Measurements from ENCODE around the gene GNAZ. TPM values are rescaled to one million over a fixed set of nuclear protein-coding genes. Genes with fewer than 3 reads are reported as not detected.

The GNAZ gene
- total RNA-seq, 4 donors from 2014 or later = 2.7 to 14.7 (median 7.8) TPM

- Histone ChIP-seq H3K9me3 (no peaks in the 10 kb centered on the region), H3K27me3 (no peaks in the 10 kb centered on the region), H3K4me3 (no peak overlapping the region), H3K4me1 (peaks cover 10 to 12% (median 11%) of the 10 kb centered on the region in 4 donors), H3K27ac (no peak overlapping the region), H3K36me3 (no peaks in the 10 kb centered on the region)
- no peak for DNase-seq
- intact Hi-C loops (cut with DNase I; ENCODE audit: low total_unique reads) (loop anchor here (1.0 kb wide), 1 partner anchor 39 kb away; no protein-coding TSS in a partner anchor), in situ Hi-C loops (cut with MboI; ENCODE audit: low pct_ligation_motif_present in 1 of 4, low pct_unique_long_range_greater_than_20kb in 1 of 4, low sequenced_read_pairs in 3 of 4) (no loop called here)
- TF ChIP-seq EP300 (IDR thresholded peaks at IDR 0.05; ENCODE audit: low read depth) = no peak
- no peak for TF ChIP-seq POLR2A (IDR thresholded peaks at IDR 0.05)
- TF ChIP-seq POLR2AphosphoS5 (IDR thresholded peaks at IDR 0.05) = no peak
- TF ChIP-seq, protein P1, sequence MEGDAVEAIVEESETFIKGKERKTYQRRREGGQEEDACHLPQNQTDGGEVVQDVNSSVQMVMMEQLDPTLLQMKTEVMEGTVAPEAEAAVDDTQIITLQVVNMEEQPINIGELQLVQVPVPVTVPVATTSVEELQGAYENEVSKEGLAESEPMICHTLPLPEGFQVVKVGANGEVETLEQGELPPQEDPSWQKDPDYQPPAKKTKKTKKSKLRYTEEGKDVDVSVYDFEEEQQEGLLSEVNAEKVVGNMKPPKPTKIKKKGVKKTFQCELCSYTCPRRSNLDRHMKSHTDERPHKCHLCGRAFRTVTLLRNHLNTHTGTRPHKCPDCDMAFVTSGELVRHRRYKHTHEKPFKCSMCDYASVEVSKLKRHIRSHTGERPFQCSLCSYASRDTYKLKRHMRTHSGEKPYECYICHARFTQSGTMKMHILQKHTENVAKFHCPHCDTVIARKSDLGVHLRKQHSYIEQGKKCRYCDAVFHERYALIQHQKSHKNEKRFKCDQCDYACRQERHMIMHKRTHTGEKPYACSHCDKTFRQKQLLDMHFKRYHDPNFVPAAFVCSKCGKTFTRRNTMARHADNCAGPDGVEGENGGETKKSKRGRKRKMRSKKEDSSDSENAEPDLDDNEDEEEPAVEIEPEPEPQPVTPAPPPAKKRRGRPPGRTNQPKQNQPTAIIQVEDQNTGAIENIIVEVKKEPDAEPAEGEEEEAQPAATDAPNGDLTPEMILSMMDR (IDR thresholded peaks at IDR 0.05) = no peak
- 91% methylated on average over 13 of the region's 13 CpGs; no CpG with 5 or more reads in 1 of the 2 donors for WGBS, 2 donors (ENCODE audit: low coverage in 1 of 2)
Observed at GRCh38 chr22:23103199-23103954, 33.1 kb downstream of the GNAZ start.

- no peak overlapping the region for H3K4me3 ChIP-seq
- H3K4me1 ChIP-seq = peaks cover under 1 to 4% (median 1%) of the 10 kb centered on the region in 4 donors
- no peak for TF ChIP-seq POLR2AphosphoS5 (IDR thresholded peaks at IDR 0.05)
- TF ChIP-seq, protein P1 (IDR thresholded peaks at IDR 0.05) = no peak
- no peak for DNase-seq
- in situ Hi-C loops (cut with MboI; ENCODE audit: low pct_ligation_motif_present in 1 of 4, low pct_unique_long_range_greater_than_20kb in 1 of 4, low sequenced_read_pairs in 3 of 4) (no loop called here), intact Hi-C loops (cut with DNase I; ENCODE audit: low total_unique reads) (no loop called here)
- no peak overlapping the region for H3K27ac ChIP-seq
- no peaks in the 10 kb centered on the region for H3K27me3 ChIP-seq
- no peaks in the 10 kb centered on the region for H3K9me3 ChIP-seq
- H3K36me3 ChIP-seq = no peaks in the 10 kb centered on the region
- WGBS, 2 donors (ENCODE audit: low coverage in 1 of 2) = 94% methylated on average over 12 of the region's 12 CpGs; no CpG with 5 or more reads in 1 of the 2 donors
Observed at GRCh38 chr22:23104187-23104971, 34.1 kb downstream of the GNAZ start.

DNA sequence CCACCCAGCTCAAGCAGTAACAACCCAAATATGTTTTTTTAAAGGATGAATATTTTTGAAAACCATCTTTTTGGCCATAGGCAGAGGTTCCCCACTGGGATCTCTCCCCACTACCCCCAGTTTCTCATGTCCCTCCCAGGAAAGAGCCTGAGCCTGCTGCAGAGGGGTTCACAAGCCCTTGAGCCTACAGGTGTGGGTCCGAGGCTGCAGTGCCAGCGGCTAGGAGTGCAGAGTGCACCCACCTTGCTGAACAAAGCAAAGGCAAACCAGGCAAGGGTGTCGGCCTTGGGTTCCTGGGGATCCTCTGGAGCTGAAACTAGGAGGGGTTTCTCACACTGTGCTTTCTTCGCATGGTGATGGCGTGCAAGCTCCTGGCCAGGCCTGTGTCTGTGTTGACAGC, 35.0 kb downstream of the GNAZ start:
- in situ Hi-C loops (cut with MboI; ENCODE audit: low pct_ligation_motif_present in 1 of 4, low pct_unique_long_range_greater_than_20kb in 1 of 4, low sequenced_read_pairs in 3 of 4) = no loop called here
- 98% methylated on average over 5 of the region's 5 CpGs; no CpG with 5 or more reads in 1 of the 2 donors for WGBS, 2 donors (ENCODE audit: low coverage in 1 of 2)
- Histone ChIP-seq H3K36me3 (no peaks in the 10 kb centered on the region), H3K4me3 (no peak overlapping the region), H3K4me1 (no peaks in the 10 kb centered on the region), H3K27ac (no peak overlapping the region), H3K27me3 (no peaks in the 10 kb centered on the region), H3K9me3 (no peaks in the 10 kb centered on the region)
- TF ChIP-seq POLR2AphosphoS5 (IDR thresholded peaks at IDR 0.05) = no peak
- TF ChIP-seq EP300 (IDR thresholded peaks at IDR 0.05; ENCODE audit: low read depth) = no peak
- TF ChIP-seq, protein P1 (IDR thresholded peaks at IDR 0.05) = no peak
- TF ChIP-seq POLR2A (IDR thresholded peaks at IDR 0.05) = no peak
- intact Hi-C loops (cut with DNase I; ENCODE audit: low total_unique reads) = no loop called here
- no peak for DNase-seq

DNA sequence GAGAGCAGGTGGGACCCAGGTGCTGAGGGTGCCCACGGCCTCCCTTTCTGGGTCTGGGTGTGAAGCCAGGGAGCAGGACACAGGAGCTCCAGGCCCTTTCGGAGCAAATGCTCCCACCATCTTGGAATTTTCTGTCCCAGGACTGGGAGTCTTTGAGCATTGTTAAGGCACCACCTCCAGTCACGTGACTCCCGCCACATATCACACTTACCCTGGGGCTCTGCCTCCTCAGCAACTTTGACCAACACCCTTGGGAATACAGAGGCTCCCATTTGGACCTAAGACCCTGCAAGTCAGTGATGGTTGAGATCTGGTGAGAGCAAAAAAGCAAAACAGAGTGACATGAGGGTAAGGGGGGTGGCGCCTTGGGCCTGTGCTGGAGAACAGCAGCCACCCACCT, 35.6 kb downstream of the GNAZ start:
- Histone ChIP-seq H3K36me3 (no peaks in the 10 kb centered on the region), H3K4me1 (no peaks in the 10 kb centered on the region), H3K27ac (no peak overlapping the region), H3K4me3 (no peak overlapping the region), H3K27me3 (no peaks in the 10 kb centered on the region), H3K9me3 (no peaks in the 10 kb centered on the region)
- no peak for TF ChIP-seq POLR2AphosphoS5 (IDR thresholded peaks at IDR 0.05)
- TF ChIP-seq POLR2A (IDR thresholded peaks at IDR 0.05) = no peak
- TF ChIP-seq, protein P1 (IDR thresholded peaks at IDR 0.05) = no peak
- no peak for TF ChIP-seq EP300 (IDR thresholded peaks at IDR 0.05; ENCODE audit: low read depth)
- 95% methylated on average over 5 of the region's 5 CpGs; no CpG with 5 or more reads in 1 of the 2 donors for WGBS, 2 donors (ENCODE audit: low coverage in 1 of 2)
- in situ Hi-C loops (cut with MboI; ENCODE audit: low pct_ligation_motif_present in 1 of 4, low pct_unique_long_range_greater_than_20kb in 1 of 4, low sequenced_read_pairs in 3 of 4) (no loop called here), intact Hi-C loops (cut with DNase I; ENCODE audit: low total_unique reads) (no loop called here)
- DNase-seq = no peak

Measured in transverse colon (tissue), 4 donors.